Measurements from ENCODE around the gene PRSS38. TPM values are rescaled to one million over a fixed set of nuclear protein-coding genes. Genes with fewer than 3 reads are reported as not detected.

Gene PRSS38
- total and polyA plus RNA-seq, 2 donors (not counting 1 experiment from before 2014, with no cell fraction given): not detected

- no peaks in the 10 kb centered on the region for H3K27me3 ChIP-seq (ENCODE audit: control insufficient read depth, insufficient read depth, low read length)
Measured at GRCh38 chr1:227788271-227789083, 27.0 kb upstream of the PRSS38 start.

GRCh38 chr1:227789084-227790033 lies 26.1 kb upstream of the PRSS38 start:
- Histone ChIP-seq H3K36me3 (ENCODE audit: control insufficient read depth, insufficient read depth, low read length) (no peaks in the 10 kb centered on the region), H3K9me3 (ENCODE audit: control insufficient read depth, insufficient read depth, low read depth, low read length) (no peaks in the 10 kb centered on the region), H3K4me3 (replicated peaks in 1 of 4; ENCODE audit: control extremely low read depth in 1 of 4, insufficient read depth in 1 of 4, low read depth in 3 of 4, low read length in 4 of 4) (peak overlapping the region; percentile 32 to 77 (median 50)), H3K4me1 (ENCODE audit: control insufficient read depth, extremely low read depth, insufficient read depth, low read length) (peaks cover 16% of the 10 kb centered on the region), H3K27me3 (ENCODE audit: control insufficient read depth, insufficient read depth, low read length) (no peaks in the 10 kb centered on the region), H3K4me2 (ENCODE audit: extremely low read depth, insufficient read depth, low read length) (peak overlapping the region; percentile 70), H3K9ac (ENCODE audit: insufficient read depth, low read length) (no peak overlapping the region), H3K27ac (ENCODE audit: insufficient read depth, low read length) (no peak overlapping the region), H4K20me1 (ENCODE audit: control insufficient read depth, extremely low read depth, insufficient read depth, low read length) (no peaks in the 10 kb centered on the region), H3K79me2 (ENCODE audit: control insufficient read depth, insufficient read depth, low read length) (no peaks in the 10 kb centered on the region), H2AFZ (ENCODE audit: low read length) (no peak overlapping the region)
- peak in 1 of 2 donors; percentile 15 for TF ChIP-seq CTCF (conservative IDR thresholded peaks at IDR 0.05 in 1 of 2, IDR thresholded peaks at IDR 0.05 in 1 of 2; ENCODE audit: low read depth in 1 of 2, low read length in 2 of 2)
- no peak for TF ChIP-seq EZH2 (IDR thresholded peaks at IDR 0.05; ENCODE audit: low read length, missing control alignments)
- DNase-seq (ENCODE audit: low read depth in 2 of 2): no peak

More at GRCh38 chr1:227788271-227789083, 27.0 kb upstream of the PRSS38 start:
- no peaks in the 10 kb centered on the region for H3K36me3 ChIP-seq (ENCODE audit: control insufficient read depth, insufficient read depth, low read length)
- peak overlapping the region; percentile 32 to 77 (median 50) for H3K4me3 ChIP-seq (replicated peaks in 1 of 4; ENCODE audit: control extremely low read depth in 1 of 4, insufficient read depth in 1 of 4, low read depth in 3 of 4, low read length in 4 of 4)
- H3K9ac ChIP-seq (ENCODE audit: insufficient read depth, low read length): peak overlapping the region; percentile 33
- no peaks in the 10 kb centered on the region for H4K20me1 ChIP-seq (ENCODE audit: control insufficient read depth, extremely low read depth, insufficient read depth, low read length)
- H3K4me2 ChIP-seq (ENCODE audit: extremely low read depth, insufficient read depth, low read length): peak overlapping the region; percentile 70
- no peak for DNase-seq (ENCODE audit: low read depth in 2 of 2)
- peak overlapping the region; percentile 43 for H2AFZ ChIP-seq (ENCODE audit: low read length)
- TF ChIP-seq EZH2 (IDR thresholded peaks at IDR 0.05; ENCODE audit: low read length, missing control alignments) (no peak), CTCF (conservative IDR thresholded peaks at IDR 0.05 in 1 of 2, IDR thresholded peaks at IDR 0.05 in 1 of 2; ENCODE audit: low read depth in 1 of 2, low read length in 2 of 2) (no peak)
- H3K27ac ChIP-seq (ENCODE audit: insufficient read depth, low read length): no peak overlapping the region
- peaks cover 11% of the 10 kb centered on the region for H3K4me1 ChIP-seq (ENCODE audit: control insufficient read depth, extremely low read depth, insufficient read depth, low read length)
- H3K9me3 ChIP-seq (ENCODE audit: control insufficient read depth, insufficient read depth, low read depth, low read length): no peaks in the 10 kb centered on the region
- no peaks in the 10 kb centered on the region for H3K79me2 ChIP-seq (ENCODE audit: control insufficient read depth, insufficient read depth, low read length)

GRCh38 chr1:227790034-227790400 lies 25.5 kb upstream of the PRSS38 start:
- no peaks in the 10 kb centered on the region for H3K79me2 ChIP-seq (ENCODE audit: control insufficient read depth, insufficient read depth, low read length)
- H3K36me3 ChIP-seq (ENCODE audit: control insufficient read depth, insufficient read depth, low read length): no peaks in the 10 kb centered on the region
- no peaks in the 10 kb centered on the region for H3K9me3 ChIP-seq (ENCODE audit: control insufficient read depth, insufficient read depth, low read depth, low read length)
- H3K27me3 ChIP-seq (ENCODE audit: control insufficient read depth, insufficient read depth, low read length): no peaks in the 10 kb centered on the region
- H4K20me1 ChIP-seq (ENCODE audit: control insufficient read depth, extremely low read depth, insufficient read depth, low read length): no peaks in the 10 kb centered on the region
- H3K4me1 ChIP-seq (ENCODE audit: control insufficient read depth, extremely low read depth, insufficient read depth, low read length): peaks cover 22% of the 10 kb centered on the region
- DNase-seq (ENCODE audit: low read depth in 2 of 2): no peak
- no peak overlapping the region for H3K4me2 ChIP-seq (ENCODE audit: extremely low read depth, insufficient read depth, low read length)
- H2AFZ ChIP-seq (ENCODE audit: low read length): no peak overlapping the region
- TF ChIP-seq CTCF (conservative IDR thresholded peaks at IDR 0.05 in 1 of 2, IDR thresholded peaks at IDR 0.05 in 1 of 2; ENCODE audit: low read depth in 1 of 2, low read length in 2 of 2) (peak in 1 of 2 donors; percentile 4), EZH2 (IDR thresholded peaks at IDR 0.05; ENCODE audit: low read length, missing control alignments) (no peak)
- H3K9ac ChIP-seq (ENCODE audit: insufficient read depth, low read length): no peak overlapping the region
- no peak overlapping the region for H3K4me3 ChIP-seq (replicated peaks in 1 of 4; ENCODE audit: control extremely low read depth in 1 of 4, insufficient read depth in 1 of 4, low read depth in 3 of 4, low read length in 4 of 4)
- no peak overlapping the region for H3K27ac ChIP-seq (ENCODE audit: insufficient read depth, low read length)

All from fibroblast of lung (primary cell).